Measurements from ENCODE around the gene LYSMD1.

- TF ChIP-seq CTCF (conservative IDR thresholded peaks at IDR 0.05; ENCODE audit: low read length): no peak
- no peak for TF ChIP-seq EZH2phosphoT487 (IDR thresholded peaks at IDR 0.05; ENCODE audit: borderline replicate concordance)
Measured at GRCh38 chr1:151144474-151145303, 21.0 kb downstream of the LYSMD1 start.
